GM23338 (cell line): Measurements from ENCODE around the gene SLC9A9. TPM values are rescaled to one million over a fixed set of nuclear protein-coding genes. Genes with fewer than 3 reads are reported as not detected.

ENCODE experiments used
- ATAC-seq: fragments of 200-7000 bp; cut with Tn5 transposase; 3 replicates; pipeline ENCODE4 v1.9.1; 2020
- DNase-seq: peaks from one replicate; pipeline ENCODE4 v3.0.0-alpha.2; 2015; ENCODE audit warnings: low spot score
- H2AFZ ChIP-seq: fragments of 200-600 bp; sonication (generic); 2 replicates; pipeline ENCODE4 v1.8.0; 2016; ENCODE audit warnings: antibody characterized with exemption, mild to moderate bottlenecking, moderate library complexity
- H3F3A ChIP-seq: fragments of 200-600 bp; sonication (generic); replicated peaks from 2 replicates; pipeline ENCODE4 v1.8.0; 2017; ENCODE audit warnings: antibody characterized with exemption, mixed run types, low read depth
- H3K27ac ChIP-seq: fragments of 200-600 bp; sonication (generic); 2 replicates; pipeline ENCODE4 v1.6.1; 2016; ENCODE audit warnings: low read depth
- H3K27me3 ChIP-seq: fragments of 200-600 bp; sonication (generic); 2 replicates; pipeline ENCODE4 v1.8.0; 2016; ENCODE audit warnings: mild to moderate bottlenecking, mixed run types, moderate library complexity; ENCODE audit not compliant: insufficient read depth
- H3K36me3 ChIP-seq: fragments of 200-600 bp; sonication (generic); 2 replicates; pipeline ENCODE4 v1.8.0; 2016; ENCODE audit warnings: mild to moderate bottlenecking; ENCODE audit not compliant: insufficient read depth
- H3K4me1 ChIP-seq: fragments of 200-600 bp; sonication (generic); 2 replicates; pipeline ENCODE4 v1.8.0; 2016; ENCODE audit warnings: mild to moderate bottlenecking, moderate library complexity; ENCODE audit not compliant: insufficient read depth
- H3K4me2 ChIP-seq: fragments of 200-600 bp; sonication (generic); 2 replicates; pipeline ENCODE4 v1.7.1; 2017; ENCODE audit warnings: mixed run types
- H3K4me3 ChIP-seq: fragments of 200-600 bp; sonication (generic); 2 replicates; pipeline ENCODE4 v1.6.1; 2016; ENCODE audit warnings: mixed run types
- H3K79me2 ChIP-seq: fragments of 200-600 bp; sonication (generic); replicated peaks from 2 replicates; pipeline ENCODE4 v1.8.0; 2017; ENCODE audit warnings: mild to moderate bottlenecking; ENCODE audit not compliant: insufficient read depth
- H3K9me2 ChIP-seq: fragments of 200-600 bp; sonication (generic); 2 replicates; pipeline ENCODE4 v1.8.0; 2017; ENCODE audit not compliant: insufficient read depth
- H4K20me1 ChIP-seq: fragments of 200-600 bp; sonication (generic); replicated peaks from 2 replicates; pipeline ENCODE4 v1.8.0; 2017; ENCODE audit warnings: mild to moderate bottlenecking; ENCODE audit not compliant: insufficient read depth
- H3K27ac Mint-ChIP-seq: 2 replicates; pipeline ENCODE4 v1.8.0; 2020; ENCODE audit warnings: inconsistent platforms, mild to moderate bottlenecking, moderate library complexity, mixed read lengths
- H3K27me3 Mint-ChIP-seq: 3 replicates; pipeline ENCODE4 v1.8.0; 2022; ENCODE audit warnings: low read depth, mild to moderate bottlenecking, moderate library complexity, mixed read lengths, inconsistent platforms; ENCODE audit not compliant: insufficient read depth, poor library complexity
- H3K36me3 Mint-ChIP-seq: 3 replicates; pipeline ENCODE4 v1.8.0; 2021; ENCODE audit warnings: low read depth, mild to moderate bottlenecking, inconsistent platforms, moderate library complexity, mixed read lengths
- H3K4me1 Mint-ChIP-seq: 3 replicates; pipeline ENCODE4 v1.8.0; 2020; ENCODE audit warnings: mild to moderate bottlenecking, inconsistent platforms, mixed read lengths
- H3K4me3 Mint-ChIP-seq: 3 replicates; pipeline ENCODE4 v1.8.0; 2021; ENCODE audit warnings: moderate library complexity, mild to moderate bottlenecking, inconsistent platforms, mixed read lengths
- H3K9me3 Mint-ChIP-seq: 3 replicates; pipeline ENCODE4 v1.8.0; 2020; ENCODE audit warnings: moderate library complexity, mild to moderate bottlenecking, inconsistent platforms, mixed read lengths
- CTCF ChIP-seq, 2 experiments: fragments of 200-600 bp in 1 of 2; sonication (generic) in 1 of 2; conservative IDR thresholded peaks; 2 replicates each; pipeline versions ENCODE4 v1.5.1 to v1.6.1; 2016 to 2017; ENCODE audit warnings: antibody characterized with exemption in 2 of 2, low read depth in 2 of 2, mild to moderate bottlenecking in 2 of 2, moderate library complexity in 1 of 2
- ETS1 ChIP-seq: IDR thresholded peaks from 2 replicates; pipeline ENCODE4 v1.6.1; 2016; ENCODE audit warnings: antibody characterized with exemption
- EZH2phosphoT487 ChIP-seq: fragments of 200-600 bp; sonication (generic); IDR thresholded peaks from one replicate; pipeline ENCODE4 v1.8.1; 2018; ENCODE audit warnings: antibody characterized with exemption; ENCODE audit not compliant: unreplicated experiment
- JUNB ChIP-seq: IDR thresholded peaks from one replicate; pipeline ENCODE4 v1.6.1; 2016; ENCODE audit warnings: antibody characterized with exemption; ENCODE audit not compliant: unreplicated experiment
- NANOG ChIP-seq: IDR thresholded peaks from 2 replicates; pipeline ENCODE4 v1.6.1; 2016; ENCODE audit warnings: antibody characterized with exemption, borderline replicate concordance
- POLR2AphosphoS5 ChIP-seq: IDR thresholded peaks from 2 replicates; pipeline ENCODE4 v1.6.1; 2016; ENCODE audit warnings: antibody characterized with exemption, low read depth
- REST ChIP-seq: IDR thresholded peaks from one replicate; pipeline ENCODE4 v1.6.1; 2018; ENCODE audit warnings: antibody characterized with exemption; ENCODE audit not compliant: unreplicated experiment
- STAT1 ChIP-seq: IDR thresholded peaks from one replicate; pipeline ENCODE4 v1.6.1; 2016; ENCODE audit warnings: antibody characterized with exemption; ENCODE audit not compliant: unreplicated experiment
- ZNF114 ChIP-seq: fragments of 250-450 bp; sonication (Bioruptor Pico); IDR thresholded peaks from 2 replicates; pipeline ENCODE4 v1.5.0; 2020; ENCODE audit warnings: mild to moderate bottlenecking, moderate library complexity
- ZNF331 ChIP-seq: fragments of 250-450 bp; sonication (Bioruptor Pico); IDR thresholded peaks from 2 replicates; pipeline ENCODE4 v1.5.0; 2020; ENCODE audit warnings: low read depth, mild to moderate bottlenecking, moderate library complexity
- polyA plus RNA-seq: library from polyadenylated mRNA; unstranded; fragments of >200 nt; fragmentation: Nextera tagmentation; extraction: Ambion mirVana; gene quantifications from 2 replicates; pipeline ENCODE4 v1.2.1, GENCODE V29; 2016
- total RNA-seq: library from RNA; depleted of rRNA; stranded (reverse); fragments of >200 nt; shearing (Covaris generic); gene quantifications from 2 replicates; pipeline ENCODE4 v1.2.3, GENCODE V29; 2014

SLC9A9 gene
- total and polyA plus RNA-seq, 2 experiments from 2014 or later: 1.3 to 1.6 TPM

- H3K27me3 ChIP-seq: no peaks in the 10 kb centered on the region
- no peaks in the 10 kb centered on the region for H3F3A ChIP-seq
- H3K4me1 ChIP-seq: no peaks in the 10 kb centered on the region
- no peaks in the 10 kb centered on the region for H3K79me2 ChIP-seq
- no peaks in the 10 kb centered on the region for H4K20me1 ChIP-seq
- no peak overlapping the region for H3K27ac ChIP-seq
- TF ChIP-seq ETS1: no peak
- TF ChIP-seq NANOG: no peak
- TF ChIP-seq POLR2AphosphoS5: no peak
- no peak for TF ChIP-seq STAT1
- TF ChIP-seq CTCF (conservative IDR thresholded peaks at IDR 0.05; ENCODE audit: low read depth in 2 of 2): no peak
- Mint-ChIP-seq H3K4me3 (no peak overlapping the region), H3K4me1 (no peaks in the 10 kb centered on the region), H3K27me3 (peaks cover 1% of the 10 kb centered on the region), H3K27ac (no peak overlapping the region), H3K9me3 (no peaks in the 10 kb centered on the region), H3K36me3 (no peaks in the 10 kb centered on the region)
- no peak overlapping the region for H3K4me2 ChIP-seq
- no peaks in the 10 kb centered on the region for H3K36me3 ChIP-seq
- H3K9me2 ChIP-seq: peaks cover 12% of the 10 kb centered on the region
- H3K4me3 ChIP-seq: no peak overlapping the region
- H2AFZ ChIP-seq: no peak overlapping the region
- ATAC-seq (no peak), DNase-seq (no peak)
Observed at GRCh38 chr3:143712522-143712921, 135.7 kb downstream of the SLC9A9 start.

- H3K36me3 ChIP-seq: no peaks in the 10 kb centered on the region
- H4K20me1 ChIP-seq: no peaks in the 10 kb centered on the region
- no peak overlapping the region for H3K4me3 ChIP-seq
- H3K9me2 ChIP-seq: no peaks in the 10 kb centered on the region
- Mint-ChIP-seq H3K4me1 (no peaks in the 10 kb centered on the region), H3K27ac (no peak overlapping the region), H3K27me3 (no peaks in the 10 kb centered on the region), H3K36me3 (no peaks in the 10 kb centered on the region), H3K9me3 (no peaks in the 10 kb centered on the region), H3K4me3 (no peak overlapping the region)
- H3K27me3 ChIP-seq: no peaks in the 10 kb centered on the region
- no peaks in the 10 kb centered on the region for H3K79me2 ChIP-seq
- ATAC-seq (no peak), DNase-seq (no peak)
- H3F3A ChIP-seq: no peaks in the 10 kb centered on the region
- H3K4me1 ChIP-seq: no peaks in the 10 kb centered on the region
- H3K27ac ChIP-seq: no peak overlapping the region
- no peak overlapping the region for H3K4me2 ChIP-seq
- H2AFZ ChIP-seq: no peak overlapping the region
- TF ChIP-seq ZNF331: no peak
- no peak for TF ChIP-seq JUNB
- no peak for TF ChIP-seq STAT1
- no peak for TF ChIP-seq EZH2phosphoT487
Observed at GRCh38 chr3:143707848-143708247, 140.4 kb downstream of the SLC9A9 start.

- Mint-ChIP-seq H3K9me3 (no peaks in the 10 kb centered on the region), H3K36me3 (no peaks in the 10 kb centered on the region), H3K4me3 (no peak overlapping the region), H3K4me1 (no peaks in the 10 kb centered on the region), H3K27me3 (peaks cover 2% of the 10 kb centered on the region), H3K27ac (no peak overlapping the region)
- H4K20me1 ChIP-seq: no peaks in the 10 kb centered on the region
- no peak overlapping the region for H3K4me3 ChIP-seq
- no peak for DNase-seq
- no peaks in the 10 kb centered on the region for H3K36me3 ChIP-seq
- no peaks in the 10 kb centered on the region for H3K4me1 ChIP-seq
- no peaks in the 10 kb centered on the region for H3F3A ChIP-seq
- H3K79me2 ChIP-seq: no peaks in the 10 kb centered on the region
- ATAC-seq: no peak
- no peak overlapping the region for H3K27ac ChIP-seq
- H3K27me3 ChIP-seq: no peaks in the 10 kb centered on the region
- H2AFZ ChIP-seq: no peak overlapping the region
- H3K4me2 ChIP-seq: no peak overlapping the region
- peaks cover 4% of the 10 kb centered on the region; the same call in 1 of the 2 replicates for H3K9me2 ChIP-seq
- no peak for TF ChIP-seq REST
- no peak for TF ChIP-seq POLR2AphosphoS5
- no peak for TF ChIP-seq ZNF114
- TF ChIP-seq JUNB: no peak
- TF ChIP-seq ETS1: no peak
Observed at GRCh38 chr3:143700431-143700975, 147.8 kb downstream of the SLC9A9 start.
